GM21381 (cell line): ENCODE data around the gene PPFIA3.
"Not testable (repeated sequence)": the region's sequence is repeated elsewhere in the genome, so short reads cannot be mapped to it uniquely, and the experiment has no call there.

ENCODE experiments used
- ATAC-seq: cut with Tn5 transposase; IDR thresholded peaks from one replicate; pipeline ENCODE4 v1.9.1; 2021; ENCODE audit warnings: mild to moderate bottlenecking, moderate library complexity; ENCODE audit not compliant: unreplicated experiment

Gene PPFIA3

GRCh38 chr19:49121841-49122240 lies 2.5 kb downstream of the PPFIA3 start:
- ATAC-seq = not testable (repeated sequence)

DNA sequence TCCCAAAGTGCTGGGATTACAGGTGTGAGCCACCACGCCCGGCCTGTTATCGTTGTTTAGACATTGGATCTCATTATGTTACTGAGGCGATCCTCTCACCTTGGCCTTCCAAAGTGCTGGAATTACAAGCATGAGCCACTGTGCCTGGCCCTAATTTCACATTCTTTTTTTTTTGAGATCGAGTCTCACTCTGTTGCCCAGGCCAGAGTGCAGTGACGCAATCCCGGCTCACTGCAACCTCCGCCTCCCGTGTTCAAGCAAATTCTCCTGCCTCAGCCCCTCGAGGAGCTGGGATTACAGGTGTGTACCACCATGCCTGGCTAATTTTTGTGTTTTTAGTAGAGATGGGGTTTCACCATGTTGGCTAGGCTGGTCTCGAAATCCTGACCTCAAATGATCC lies 3.9 kb downstream of the PPFIA3 start:
- ATAC-seq = not testable (repeated sequence)

DNA sequence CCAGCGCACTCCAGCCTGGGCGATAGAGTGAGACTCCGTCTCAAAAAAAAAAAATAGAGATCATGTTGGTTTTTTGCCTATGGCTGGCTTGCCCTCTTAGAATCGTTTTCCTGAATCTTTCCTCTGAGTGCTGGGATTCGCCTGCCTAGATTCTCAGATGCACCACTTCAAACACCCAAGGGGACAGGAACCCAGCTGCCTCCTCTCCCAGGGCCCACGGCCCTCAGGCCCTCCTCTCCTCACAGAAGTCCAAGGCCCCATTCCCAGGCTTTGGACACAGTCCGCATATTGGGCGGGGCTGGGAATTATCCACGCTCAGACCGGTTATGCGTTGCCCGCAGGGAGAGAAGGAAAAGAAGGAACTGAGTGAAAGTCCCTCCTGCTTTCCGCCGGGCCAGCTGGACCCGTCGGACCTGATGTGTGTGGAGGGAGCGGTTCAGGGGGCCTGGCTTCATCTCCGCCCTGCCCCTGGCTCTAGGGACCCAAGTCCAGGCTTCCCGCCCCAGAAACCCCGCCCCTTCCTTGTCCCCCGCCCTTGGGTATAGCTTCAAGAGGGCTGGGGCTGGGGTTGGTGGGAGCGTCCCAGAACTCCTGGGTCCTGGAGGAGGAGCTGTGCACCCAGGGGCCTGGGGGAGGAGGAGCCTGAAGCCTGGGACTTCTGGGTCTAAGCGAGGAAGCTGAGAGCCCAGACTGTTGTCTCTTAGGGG lies 5.8 kb downstream of the PPFIA3 start:
- no peak for ATAC-seq

GRCh38 chr19:49126575-49126974 lies 7.2 kb downstream of the PPFIA3 start:
- ATAC-seq = no peak

GRCh38 chr19:49127225-49127624 lies 7.9 kb downstream of the PPFIA3 start:
- not testable (repeated sequence) for ATAC-seq

DNA sequence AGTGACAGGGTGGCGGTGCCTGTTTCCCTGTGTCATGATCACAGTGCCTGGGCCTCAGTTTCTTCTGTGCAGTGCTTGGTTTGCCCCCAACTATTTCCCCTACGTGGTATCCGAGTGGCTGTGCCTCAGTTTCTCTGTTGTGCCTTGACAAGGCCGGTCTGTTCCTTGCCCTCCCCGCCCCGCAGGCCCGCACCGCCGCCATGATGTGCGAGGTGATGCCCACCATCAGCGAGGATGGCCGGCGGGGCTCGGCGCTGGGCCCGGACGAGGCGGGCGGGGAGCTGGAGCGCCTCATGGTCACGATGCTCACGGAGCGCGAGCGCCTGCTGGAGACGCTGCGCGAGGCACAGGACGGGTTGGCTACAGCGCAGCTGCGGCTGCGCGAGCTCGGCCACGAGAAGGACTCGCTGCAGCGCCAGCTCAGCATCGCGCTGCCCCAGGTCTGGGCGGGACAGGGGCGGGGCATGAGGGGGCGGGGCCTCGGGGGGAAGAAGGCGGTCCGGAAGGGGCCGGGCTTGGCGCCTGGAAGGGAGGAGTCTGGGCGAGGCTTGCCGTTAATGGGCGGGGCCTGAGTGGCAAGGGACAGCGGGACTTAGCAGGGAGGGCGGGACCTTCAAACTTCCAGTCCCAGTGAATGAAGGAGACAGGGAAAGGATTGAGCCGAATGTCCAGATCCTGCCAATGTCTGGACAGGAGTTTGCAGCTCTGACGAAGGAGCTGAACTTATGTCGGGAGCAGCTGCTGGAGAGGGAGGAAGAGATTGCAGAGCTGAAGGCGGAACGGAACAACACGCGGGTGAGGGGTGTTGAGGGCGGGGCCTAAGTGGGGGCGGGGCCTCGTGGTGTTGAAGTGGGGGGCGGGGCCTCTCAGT lies 8.6 kb downstream of the PPFIA3 start:
- peak; percentile 90 for ATAC-seq

DNA sequence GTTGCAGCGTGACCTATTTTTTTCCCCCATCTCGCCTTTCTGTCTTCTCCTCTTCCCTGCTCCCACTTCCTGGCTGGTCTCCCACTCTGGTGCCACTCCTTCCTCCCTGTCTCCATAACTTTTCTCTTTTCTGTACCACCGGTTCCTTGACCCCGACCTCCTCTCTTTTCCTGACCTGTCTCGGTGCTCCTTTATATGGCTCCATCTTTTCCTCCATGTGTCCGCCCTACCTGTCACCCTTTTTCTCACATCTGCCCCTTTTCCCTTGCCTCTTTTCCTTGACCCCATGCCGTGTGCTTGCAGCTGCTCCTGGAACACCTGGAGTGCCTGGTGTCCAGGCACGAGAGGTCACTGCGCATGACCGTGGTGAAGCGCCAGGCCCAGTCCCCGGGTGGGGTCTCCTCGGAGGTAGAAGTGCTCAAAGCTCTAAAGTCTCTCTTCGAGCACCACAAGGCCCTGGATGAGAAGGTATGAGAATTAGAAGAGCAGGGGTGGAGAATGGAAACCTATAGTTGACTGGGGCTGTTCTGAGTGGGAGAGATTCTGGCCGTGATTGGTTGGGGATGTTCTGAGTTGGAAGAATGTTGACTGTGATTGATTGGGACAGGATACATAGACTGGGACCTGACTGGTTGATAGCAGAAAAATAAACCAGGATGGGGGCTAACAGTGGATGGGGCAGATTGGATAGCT lies 9.3 kb downstream of the PPFIA3 start:
- no peak for ATAC-seq

GRCh38 chr19:49129238-49129583 lies 9.9 kb downstream of the PPFIA3 start:
- no peak for ATAC-seq

DNA sequence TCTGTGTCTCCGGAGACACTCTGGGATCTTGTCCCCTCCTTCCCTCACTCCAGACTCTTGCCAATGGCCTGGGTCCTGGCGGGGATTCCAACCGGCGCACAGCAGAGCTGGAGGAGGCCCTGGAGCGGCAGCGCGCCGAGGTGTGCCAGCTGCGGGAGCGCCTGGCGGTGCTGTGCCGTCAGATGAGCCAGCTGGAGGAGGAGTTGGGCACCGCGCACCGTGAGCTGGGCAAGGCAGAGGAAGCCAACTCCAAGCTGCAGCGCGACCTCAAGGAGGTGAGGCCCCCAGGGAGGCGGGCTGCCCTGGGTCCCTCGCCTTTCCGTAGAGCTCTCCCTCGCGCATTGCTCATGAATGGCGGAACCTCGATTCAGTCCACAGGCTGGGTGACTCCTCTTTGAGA lies 11.0 kb downstream of the PPFIA3 start:
- no peak for ATAC-seq

- ATAC-seq = no peak
These were observed 13.7 kb downstream of the PPFIA3 start for GRCh38 chr19:49132974-49133609.

GRCh38 chr19:49133621-49134454 lies 14.5 kb downstream of the PPFIA3 start:
- no peak for ATAC-seq

- ATAC-seq = no peak
These were observed 16.3 kb downstream of the PPFIA3 start for GRCh38 chr19:49135686-49136085.

GRCh38 chr19:49136771-49137171 lies 17.4 kb downstream of the PPFIA3 start:
- ATAC-seq = no peak

DNA sequence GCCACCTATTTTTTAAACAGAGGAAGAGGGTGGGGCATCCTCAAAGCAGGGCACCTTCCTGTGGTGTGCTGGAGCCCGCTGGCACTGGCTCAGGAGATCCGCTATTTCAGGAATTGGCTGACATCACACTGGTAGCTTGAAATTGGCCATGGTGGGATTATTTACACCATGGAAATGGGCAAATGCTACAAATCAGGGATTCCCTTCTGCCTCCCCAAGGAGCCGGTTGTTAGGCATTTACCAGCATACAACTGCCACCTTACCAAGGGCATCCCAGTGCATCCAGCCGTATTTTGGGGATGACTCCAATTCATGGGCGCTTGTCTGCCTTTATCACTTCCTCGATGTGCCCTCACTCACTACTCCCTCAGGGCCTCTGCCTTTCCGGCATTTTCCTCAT lies 21.6 kb downstream of the PPFIA3 start:
- no peak for ATAC-seq

- ATAC-seq = no peak
These were observed 22.0 kb downstream of the PPFIA3 start for GRCh38 chr19:49141352-49141751.

GRCh38 chr19:49142866-49143335 lies 23.6 kb downstream of the PPFIA3 start:
- no peak for ATAC-seq

- ATAC-seq = no peak
These were observed 26.4 kb downstream of the PPFIA3 start for GRCh38 chr19:49145573-49146407.

GRCh38 chr19:49146408-49146770 lies 27.0 kb downstream of the PPFIA3 start:
- not testable (repeated sequence) for ATAC-seq

DNA sequence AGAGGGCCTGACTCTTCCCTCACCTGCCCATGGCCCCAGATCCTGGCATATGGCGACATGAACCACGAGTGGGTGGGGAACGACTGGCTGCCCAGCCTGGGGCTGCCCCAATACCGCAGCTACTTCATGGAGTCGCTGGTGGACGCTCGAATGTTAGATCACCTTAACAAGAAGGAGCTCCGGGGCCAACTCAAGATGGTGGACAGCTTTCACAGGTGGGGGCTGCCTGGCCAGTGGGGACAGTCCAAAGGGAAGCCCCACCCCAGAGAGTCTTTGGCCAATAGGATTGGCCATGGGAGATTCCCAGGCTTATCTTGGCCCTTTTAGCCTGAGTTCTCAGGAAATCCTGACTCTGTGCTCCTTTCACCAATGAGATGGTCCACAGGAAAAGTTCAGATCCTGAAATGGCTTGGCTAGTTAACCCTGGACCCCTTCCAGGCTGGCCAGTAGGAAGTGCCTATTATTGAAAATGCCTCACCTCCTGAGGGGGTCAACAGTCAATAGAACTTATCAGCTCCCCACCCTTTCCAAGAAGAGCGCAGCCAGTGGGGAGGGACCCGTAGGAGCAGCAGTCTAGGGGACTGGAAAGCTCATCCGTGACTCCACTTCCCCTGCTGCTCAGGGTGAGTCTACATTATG lies 28.8 kb downstream of the PPFIA3 start:
- ATAC-seq = no peak
